Neutrophil (primary cell): ENCODE results near the gene TWF2.

Experiments used
- H3K27ac ChIP-seq: fragments of 200-600 bp; sonication (generic); 2 replicates; pipeline ENCODE4 v1.5.1; 2016; ENCODE audit warnings: mild to moderate bottlenecking, moderate library complexity
- H3K27me3 ChIP-seq: fragments of 200-600 bp; sonication (generic); 2 replicates; pipeline ENCODE4 v1.6.0; 2016; ENCODE audit warnings: mild to moderate bottlenecking
- H3K36me3 ChIP-seq: fragments of 200-600 bp; sonication (generic); 2 replicates; pipeline ENCODE4 v1.5.1; 2017
- H3K4me1 ChIP-seq, 2 experiments: fragments of 200-600 bp in 1 of 2; sonication (generic) in 1 of 2; 1 replicate in 1 of 2; 2 replicates in 1 of 2; pipeline versions ENCODE4 v1.5.1 to v1.6.1; 2013 to 2016; ENCODE audit warnings: low read depth in 1 of 2, low read length in 1 of 2, mild to moderate bottlenecking in 1 of 2, moderate library complexity in 1 of 2; ENCODE audit not compliant: control insufficient read depth in 1 of 2, insufficient read depth in 1 of 2
- H3K4me3 ChIP-seq, 2 experiments: fragments of 200-600 bp in 1 of 2; sonication (generic) in 1 of 2; 1 replicate in 1 of 2; 2 replicates in 1 of 2; pipeline ENCODE4 v1.5.1; 2013 to 2016; ENCODE audit warnings: low read depth in 1 of 2, low read length in 1 of 2, mild to moderate bottlenecking in 1 of 2, moderate library complexity in 1 of 2
- H3K9me3 ChIP-seq: fragments of 200-600 bp; sonication (generic); 2 replicates; pipeline ENCODE4 v1.5.1; 2016
- CTCF ChIP-seq: fragments of 200-600 bp; sonication (generic); IDR thresholded peaks from 2 replicates; pipeline ENCODE4 v1.5.1; 2016; ENCODE audit warnings: antibody characterized with exemption

Gene TWF2

DNA sequence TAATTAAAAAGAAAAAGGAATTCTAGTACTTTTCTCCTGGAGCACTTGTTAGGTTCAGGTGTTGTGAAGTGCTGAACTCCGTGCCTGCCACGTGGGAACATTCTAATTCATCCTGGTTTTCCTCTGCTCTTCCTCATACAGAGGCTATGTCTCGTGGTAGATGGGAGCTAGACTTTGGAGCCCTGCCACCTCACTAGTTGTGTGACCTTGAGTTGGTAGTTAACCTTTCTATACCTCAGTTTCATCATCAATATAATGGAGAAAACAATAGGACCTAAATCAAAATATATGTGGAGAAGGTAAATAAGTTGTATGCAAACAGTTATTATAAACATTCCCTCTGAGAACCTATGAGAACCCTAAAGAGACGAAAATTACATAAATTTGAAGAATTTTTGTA lies 30.4 kb downstream of the TWF2 start:
- no peaks in the 10 kb centered on the region for H3K9me3 ChIP-seq
- peaks cover 62 to 66% of the 10 kb centered on the region in 2 experiments for H3K4me1 ChIP-seq
- TF ChIP-seq CTCF = no peak
- H3K36me3 ChIP-seq = peaks cover 94% of the 10 kb centered on the region
- H3K27ac ChIP-seq = peak overlapping the region; percentile 88
- H3K27me3 ChIP-seq = no peaks in the 10 kb centered on the region
- H3K4me3 ChIP-seq = no peak overlapping the region

GRCh38 chr3:52205727-52206372 lies 33.1 kb downstream of the TWF2 start:
- no peak for TF ChIP-seq CTCF

GRCh38 chr3:52204337-52205073 lies 34.5 kb downstream of the TWF2 start:
- H3K4me3 ChIP-seq = peak overlapping the region in 1 of 2 experiments; percentile 2
- H3K27ac ChIP-seq = peak overlapping the region; percentile 89
- H3K9me3 ChIP-seq = no peaks in the 10 kb centered on the region
- no peak for TF ChIP-seq CTCF
- peaks cover 81% of the 10 kb centered on the region for H3K36me3 ChIP-seq
- H3K4me1 ChIP-seq = peaks cover 70 to 71% of the 10 kb centered on the region in 2 experiments
- H3K27me3 ChIP-seq = no peaks in the 10 kb centered on the region

More at GRCh38 chr3:52205727-52206372, 33.1 kb downstream of the TWF2 start:
- peaks cover 70 to 71% of the 10 kb centered on the region in 2 experiments for H3K4me1 ChIP-seq
- peak overlapping the region; percentile 89 for H3K27ac ChIP-seq
- H3K36me3 ChIP-seq = peaks cover 82% of the 10 kb centered on the region
- no peak overlapping the region for H3K4me3 ChIP-seq
- no peaks in the 10 kb centered on the region for H3K27me3 ChIP-seq
- H3K9me3 ChIP-seq = no peaks in the 10 kb centered on the region

- H3K27me3 ChIP-seq = no peaks in the 10 kb centered on the region
- peaks cover 77% of the 10 kb centered on the region for H3K36me3 ChIP-seq
- H3K27ac ChIP-seq = peak overlapping the region; percentile 89
Measured at GRCh38 chr3:52203701-52204100, 35.3 kb downstream of the TWF2 start.

More at GRCh38 chr3:52203701-52204100, 35.3 kb downstream of the TWF2 start:
- TF ChIP-seq CTCF = no peak
- Histone ChIP-seq H3K4me3 (peak overlapping the region in 1 of 2 experiments; percentile 2), H3K9me3 (no peaks in the 10 kb centered on the region), H3K4me1 (peaks cover 73 to 75% of the 10 kb centered on the region in 2 experiments)
